ENCODE results near the gene RFC4.

DNA sequence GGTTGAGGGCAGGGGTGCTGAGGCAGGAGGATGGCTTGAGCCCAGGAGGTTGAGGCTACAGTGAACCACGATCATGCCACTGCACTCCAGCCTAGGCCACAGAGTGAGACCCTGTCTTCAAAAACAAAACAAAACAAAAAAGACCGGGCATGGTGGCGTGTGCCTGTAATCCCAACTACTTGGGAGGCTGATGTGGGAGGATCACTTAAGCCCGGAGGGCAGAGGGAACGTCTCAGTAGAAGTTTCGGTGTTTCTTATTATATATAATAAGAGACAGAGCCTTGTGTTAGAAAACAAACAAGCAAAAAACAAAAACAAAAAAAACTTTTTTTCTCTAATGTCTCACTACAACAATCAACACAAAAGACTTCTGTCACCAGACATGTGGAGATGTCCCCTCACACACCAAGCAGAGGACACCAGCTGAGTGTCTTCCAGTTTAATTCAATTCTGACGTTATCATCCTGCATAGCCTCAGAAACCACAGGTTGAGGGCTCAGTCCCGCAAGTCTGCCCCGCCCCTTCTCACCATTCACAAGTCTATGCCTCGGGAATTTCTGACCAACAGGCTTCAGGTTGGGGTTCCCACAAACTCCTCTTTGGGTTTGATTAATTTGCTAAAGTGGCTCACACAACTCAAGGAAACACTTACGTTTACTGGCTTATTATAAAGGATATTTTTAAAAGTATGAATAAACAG is 46.9 kb downstream of the RFC4 start:
- TF ChIP-seq, protein P1, sequence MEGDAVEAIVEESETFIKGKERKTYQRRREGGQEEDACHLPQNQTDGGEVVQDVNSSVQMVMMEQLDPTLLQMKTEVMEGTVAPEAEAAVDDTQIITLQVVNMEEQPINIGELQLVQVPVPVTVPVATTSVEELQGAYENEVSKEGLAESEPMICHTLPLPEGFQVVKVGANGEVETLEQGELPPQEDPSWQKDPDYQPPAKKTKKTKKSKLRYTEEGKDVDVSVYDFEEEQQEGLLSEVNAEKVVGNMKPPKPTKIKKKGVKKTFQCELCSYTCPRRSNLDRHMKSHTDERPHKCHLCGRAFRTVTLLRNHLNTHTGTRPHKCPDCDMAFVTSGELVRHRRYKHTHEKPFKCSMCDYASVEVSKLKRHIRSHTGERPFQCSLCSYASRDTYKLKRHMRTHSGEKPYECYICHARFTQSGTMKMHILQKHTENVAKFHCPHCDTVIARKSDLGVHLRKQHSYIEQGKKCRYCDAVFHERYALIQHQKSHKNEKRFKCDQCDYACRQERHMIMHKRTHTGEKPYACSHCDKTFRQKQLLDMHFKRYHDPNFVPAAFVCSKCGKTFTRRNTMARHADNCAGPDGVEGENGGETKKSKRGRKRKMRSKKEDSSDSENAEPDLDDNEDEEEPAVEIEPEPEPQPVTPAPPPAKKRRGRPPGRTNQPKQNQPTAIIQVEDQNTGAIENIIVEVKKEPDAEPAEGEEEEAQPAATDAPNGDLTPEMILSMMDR (IDR thresholded peaks at IDR 0.05), result no peak
- no peak for TF ChIP-seq POLR2AphosphoS5 (IDR thresholded peaks at IDR 0.05)
